Neural progenitor cell (in vitro differentiated cells): Measurements from ENCODE around the gene FAM131B.

Experiments used
- CTCF ChIP-seq: fragments of 200-600 bp; sonication (generic); IDR thresholded peaks from 2 replicates; pipeline ENCODE4 v1.5.1; 2017; ENCODE audit warnings: antibody characterized with exemption, mild to moderate bottlenecking
- EZH2phosphoT487 ChIP-seq: fragments of 200-600 bp; sonication (generic); IDR thresholded peaks from 2 replicates; pipeline ENCODE4 v1.6.1; 2017; ENCODE audit warnings: antibody characterized with exemption

- no peak for TF ChIP-seq EZH2phosphoT487
- no peak for TF ChIP-seq CTCF
Observed at GRCh38 chr7:143343596-143343995, 18.9 kb downstream of the FAM131B start.
